Vagina (tissue), 2 donors: ENCODE data around the gene TNIP3. TPM values are rescaled to one million over a fixed set of nuclear protein-coding genes. Genes with fewer than 3 reads are reported as not detected.

Source experiments
- DNase-seq, 2 donors: peaks; one replicate each; pipeline ENCODE4 v3.0.0-alpha.2; 2017; ENCODE audit errors: extremely low spot score in 2 of 2
- H3K27ac ChIP-seq: fragments of 200-600 bp; sonication (generic); one replicate; pipeline ENCODE4 v1.5.1; 2019
- H3K27me3 ChIP-seq: fragments of 200-600 bp; sonication (generic); one replicate; pipeline ENCODE4 v1.5.1; 2019
- H3K36me3 ChIP-seq, 2 donors: fragments of 200-600 bp; sonication (generic); one replicate each; pipeline ENCODE4 v1.5.1; 2017 to 2019
- H3K4me1 ChIP-seq: fragments of 200-600 bp; sonication (generic); one replicate; pipeline ENCODE4 v1.5.1; 2019
- H3K4me3 ChIP-seq, 2 donors: fragments of 200-600 bp; sonication (generic); 1 replicate in 1 of 2; 2 replicates in 1 of 2; pipeline ENCODE4 v1.5.1; 2016 to 2019
- H3K9me3 ChIP-seq: fragments of 200-600 bp; sonication (generic); one replicate; pipeline ENCODE4 v1.5.1; 2019
- POLR2A ChIP-seq, 2 donors: fragments of 450-650 bp; IDR thresholded peaks; one replicate each; pipeline ENCODE4 v1.6.1; 2017; ENCODE audit warnings: antibody characterized with exemption in 2 of 2, mild to moderate bottlenecking in 2 of 2, moderate library complexity in 2 of 2
- POLR2AphosphoS5 ChIP-seq, 2 donors: sonication (generic); formaldehyde crosslinking; IDR thresholded peaks; one replicate each; pipeline ENCODE4 v1.9.0; 2017; ENCODE audit warnings: antibody characterized with exemption in 2 of 2, mild to moderate bottlenecking in 2 of 2, low read depth in 1 of 2; ENCODE audit not compliant: insufficient read depth in 1 of 2
- intact Hi-C: fragments of 100-400 bp; cut with DNase I; formaldehyde crosslinking; loops from one replicate; pipeline ENCODE4 v1.15.1; 2023
- total RNA-seq: library from RNA; depleted of rRNA; stranded (reverse); fragments of >200 nt; gene quantifications from one replicate; pipeline ENCODE4 v1.2.3, GENCODE V29; 2016
- TF ChIP-seq, protein P1 (sequence below), 3 experiments: fragments of 450-650 bp in 2 of 3; fragments of 200-600 bp in 1 of 3; sonication (generic) in 1 of 3; IDR thresholded peaks; one replicate each; pipeline ENCODE4 v1.5.1; 2017 to 2019; ENCODE audit warnings: antibody characterized with exemption in 3 of 3, mild to moderate bottlenecking in 2 of 3, moderate library complexity in 2 of 3

The TNIP3 gene
- total RNA-seq, 1 donor from 2014 or later = not detected

DNA sequence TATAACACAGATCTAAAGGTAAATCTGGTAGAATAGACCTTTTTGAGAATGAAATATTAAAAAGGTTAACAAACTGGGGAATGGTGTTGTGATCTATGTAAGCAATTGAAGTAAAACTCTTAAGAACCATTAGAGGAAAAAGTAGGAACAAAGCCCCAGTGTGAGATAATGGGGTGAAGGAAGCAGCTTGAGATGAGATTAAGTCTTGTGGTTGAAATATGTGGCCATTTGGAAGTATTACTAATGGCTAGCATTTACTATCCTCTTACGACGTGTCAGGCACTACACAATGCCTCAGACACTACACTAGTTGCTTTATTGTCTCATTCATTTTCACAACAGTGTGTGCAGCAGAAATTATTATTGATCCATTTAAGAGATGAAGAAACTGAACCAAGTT lies 65.9 kb downstream of the TNIP3 start:
- no peak for DNase-seq
- intact Hi-C loops = loop anchor here (5.0 kb wide), 1 partner anchor 941 kb away; no protein-coding TSS in a partner anchor
- no peaks in the 10 kb centered on the region for H3K9me3 ChIP-seq
- no peaks in the 10 kb centered on the region for H3K4me1 ChIP-seq
- no peaks in the 10 kb centered on the region for H3K36me3 ChIP-seq
- no peak overlapping the region for H3K4me3 ChIP-seq
- TF ChIP-seq POLR2A (IDR thresholded peaks at IDR 0.05) = no peak
- TF ChIP-seq POLR2AphosphoS5 (IDR thresholded peaks at IDR 0.05; ENCODE audit: insufficient read depth in 1 of 2, low read depth in 1 of 2) = no peak
- TF ChIP-seq, protein P1, sequence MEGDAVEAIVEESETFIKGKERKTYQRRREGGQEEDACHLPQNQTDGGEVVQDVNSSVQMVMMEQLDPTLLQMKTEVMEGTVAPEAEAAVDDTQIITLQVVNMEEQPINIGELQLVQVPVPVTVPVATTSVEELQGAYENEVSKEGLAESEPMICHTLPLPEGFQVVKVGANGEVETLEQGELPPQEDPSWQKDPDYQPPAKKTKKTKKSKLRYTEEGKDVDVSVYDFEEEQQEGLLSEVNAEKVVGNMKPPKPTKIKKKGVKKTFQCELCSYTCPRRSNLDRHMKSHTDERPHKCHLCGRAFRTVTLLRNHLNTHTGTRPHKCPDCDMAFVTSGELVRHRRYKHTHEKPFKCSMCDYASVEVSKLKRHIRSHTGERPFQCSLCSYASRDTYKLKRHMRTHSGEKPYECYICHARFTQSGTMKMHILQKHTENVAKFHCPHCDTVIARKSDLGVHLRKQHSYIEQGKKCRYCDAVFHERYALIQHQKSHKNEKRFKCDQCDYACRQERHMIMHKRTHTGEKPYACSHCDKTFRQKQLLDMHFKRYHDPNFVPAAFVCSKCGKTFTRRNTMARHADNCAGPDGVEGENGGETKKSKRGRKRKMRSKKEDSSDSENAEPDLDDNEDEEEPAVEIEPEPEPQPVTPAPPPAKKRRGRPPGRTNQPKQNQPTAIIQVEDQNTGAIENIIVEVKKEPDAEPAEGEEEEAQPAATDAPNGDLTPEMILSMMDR (IDR thresholded peaks at IDR 0.05) = no peak
- H3K27me3 ChIP-seq = no peaks in the 10 kb centered on the region
- no peak overlapping the region for H3K27ac ChIP-seq

DNA sequence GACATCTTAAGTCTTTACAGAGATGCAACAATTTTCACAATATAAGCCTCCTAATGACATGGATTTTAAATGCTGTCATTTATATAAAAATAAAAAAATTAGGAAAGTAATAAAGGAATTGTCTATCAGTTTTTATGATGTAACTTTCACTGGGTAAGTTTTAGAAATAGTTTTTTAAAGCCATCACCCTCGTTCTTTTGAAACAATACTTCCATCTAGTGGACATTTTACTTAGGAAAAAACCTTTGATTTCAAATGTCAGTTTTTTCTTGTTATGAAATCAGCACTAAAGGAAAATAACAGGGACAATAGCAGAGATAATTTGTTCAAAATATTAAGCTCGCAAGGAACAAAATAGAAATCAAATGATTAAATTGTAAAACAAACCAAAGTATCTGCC lies 67.5 kb downstream of the TNIP3 start:
- no peaks in the 10 kb centered on the region for H3K36me3 ChIP-seq
- TF ChIP-seq POLR2AphosphoS5 (IDR thresholded peaks at IDR 0.05; ENCODE audit: insufficient read depth in 1 of 2, low read depth in 1 of 2) = no peak
- TF ChIP-seq, protein P1 (IDR thresholded peaks at IDR 0.05) = peak in 2 of 3 experiments; percentile 27 to 31
- TF ChIP-seq POLR2A (IDR thresholded peaks at IDR 0.05) = no peak
- no peak for DNase-seq
- no peak overlapping the region for H3K27ac ChIP-seq
- no peaks in the 10 kb centered on the region for H3K27me3 ChIP-seq
- intact Hi-C loops = loop anchor here (5.0 kb wide), 1 partner anchor 939 kb away; no protein-coding TSS in a partner anchor
- no peaks in the 10 kb centered on the region for H3K4me1 ChIP-seq
- no peaks in the 10 kb centered on the region for H3K9me3 ChIP-seq
- no peak overlapping the region for H3K4me3 ChIP-seq

DNA sequence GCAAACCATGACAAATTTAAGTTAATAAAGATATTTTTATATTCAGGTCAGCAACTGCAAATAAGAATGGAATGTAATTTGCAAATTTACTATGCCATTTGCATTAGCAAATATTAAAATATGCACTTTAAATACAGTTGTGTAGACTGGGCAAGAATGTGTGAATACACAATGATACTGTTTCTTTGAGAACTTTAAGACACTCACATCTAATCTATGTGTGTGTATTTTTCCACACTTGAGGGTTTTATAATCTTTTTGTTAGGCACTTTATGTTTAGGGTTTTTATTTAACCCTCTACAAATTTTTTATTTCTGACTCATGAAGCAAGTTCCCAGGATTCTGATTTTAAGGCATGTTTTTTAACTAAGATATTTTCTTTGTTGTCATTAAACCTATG lies 67.9 kb downstream of the TNIP3 start:
- H3K27ac ChIP-seq = no peak overlapping the region
- H3K27me3 ChIP-seq = no peaks in the 10 kb centered on the region
- H3K9me3 ChIP-seq = no peaks in the 10 kb centered on the region
- TF ChIP-seq, protein P1 (IDR thresholded peaks at IDR 0.05) = no peak
- no peak for TF ChIP-seq POLR2A (IDR thresholded peaks at IDR 0.05)
- TF ChIP-seq POLR2AphosphoS5 (IDR thresholded peaks at IDR 0.05; ENCODE audit: insufficient read depth in 1 of 2, low read depth in 1 of 2) = no peak
- no peaks in the 10 kb centered on the region for H3K4me1 ChIP-seq
- no peaks in the 10 kb centered on the region for H3K36me3 ChIP-seq
- intact Hi-C loops = loop anchor here (5.0 kb wide), 1 partner anchor 939 kb away; no protein-coding TSS in a partner anchor
- no peak overlapping the region for H3K4me3 ChIP-seq
- no peak for DNase-seq

DNA sequence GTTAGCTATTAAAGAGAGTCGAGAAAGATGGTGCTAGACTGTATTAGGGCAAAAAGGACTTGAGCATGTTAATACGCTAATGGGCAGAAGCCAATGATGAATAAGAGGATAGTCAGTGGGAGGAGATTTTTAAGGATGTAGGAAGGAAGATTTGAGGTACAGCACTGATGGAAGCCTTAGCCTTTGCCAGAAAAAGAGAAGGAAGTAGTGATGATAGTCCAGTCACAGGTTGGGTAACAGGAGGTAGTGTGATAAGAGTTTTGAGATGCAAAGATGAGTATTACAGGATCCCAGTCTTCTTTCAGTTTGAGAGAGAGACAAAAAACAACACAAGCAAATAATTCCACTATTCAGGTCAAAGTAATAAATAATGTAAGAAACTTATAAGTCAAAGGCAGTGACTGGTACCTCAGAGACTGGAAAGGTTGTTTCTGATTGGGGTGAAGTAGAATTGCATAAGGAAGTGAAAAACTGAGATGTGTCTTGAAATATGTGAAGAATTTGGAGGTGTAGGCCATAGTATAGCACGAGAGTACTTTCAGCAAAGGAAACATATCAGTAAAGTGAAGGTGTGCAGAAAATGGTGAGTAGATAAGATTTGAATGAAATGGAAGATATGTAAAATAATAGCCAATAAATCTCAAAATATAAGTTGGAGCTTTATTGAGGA lies 69.7 kb downstream of the TNIP3 start:
- no peaks in the 10 kb centered on the region for H3K27me3 ChIP-seq
- DNase-seq = no peak
- H3K4me3 ChIP-seq = no peak overlapping the region
- no peak for TF ChIP-seq POLR2AphosphoS5 (IDR thresholded peaks at IDR 0.05; ENCODE audit: insufficient read depth in 1 of 2, low read depth in 1 of 2)
- TF ChIP-seq, protein P1 (IDR thresholded peaks at IDR 0.05) = no peak
- TF ChIP-seq POLR2A (IDR thresholded peaks at IDR 0.05) = no peak
- no peaks in the 10 kb centered on the region for H3K36me3 ChIP-seq
- intact Hi-C loops = no loop called here
- no peak overlapping the region for H3K27ac ChIP-seq
- no peaks in the 10 kb centered on the region for H3K4me1 ChIP-seq
- H3K9me3 ChIP-seq = no peaks in the 10 kb centered on the region

DNA sequence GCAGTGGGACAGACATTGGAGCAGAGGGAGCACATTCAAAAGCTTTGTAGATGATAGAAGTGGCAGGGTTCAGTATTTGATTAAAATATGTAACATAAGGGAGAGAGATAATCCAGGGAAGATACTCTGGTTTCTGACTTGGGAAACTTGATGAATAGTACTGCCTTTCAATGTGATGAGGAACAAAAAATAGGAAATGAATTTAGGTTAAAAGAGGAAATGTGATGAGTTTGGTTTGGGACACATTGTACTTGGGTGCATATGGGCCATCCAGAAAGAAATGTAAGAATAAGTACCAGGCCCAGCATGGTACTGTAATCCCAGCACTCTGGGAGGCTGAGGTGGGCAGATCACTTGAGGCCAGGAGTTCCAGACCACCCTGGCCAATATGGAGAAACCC lies 70.9 kb downstream of the TNIP3 start:
- H3K27ac ChIP-seq = no peak overlapping the region
- H3K4me1 ChIP-seq = no peaks in the 10 kb centered on the region
- intact Hi-C loops = no loop called here
- no peak for DNase-seq
- TF ChIP-seq POLR2A (IDR thresholded peaks at IDR 0.05) (no peak), POLR2AphosphoS5 (IDR thresholded peaks at IDR 0.05; ENCODE audit: insufficient read depth in 1 of 2, low read depth in 1 of 2) (no peak)
- TF ChIP-seq, protein P1 (IDR thresholded peaks at IDR 0.05) = no peak
- H3K4me3 ChIP-seq = no peak overlapping the region
- no peaks in the 10 kb centered on the region for H3K9me3 ChIP-seq
- no peaks in the 10 kb centered on the region for H3K27me3 ChIP-seq
- H3K36me3 ChIP-seq = no peaks in the 10 kb centered on the region
